Karpas-422 (cell line): Measurements from ENCODE around the gene BANF1. TPM values are rescaled to one million over a fixed set of nuclear protein-coding genes. Genes with fewer than 3 reads are reported as not detected.

Experiments
- DNase-seq: peaks from one replicate; pipeline ENCODE4 v3.0.0-alpha.2; 2015
- H2AFZ ChIP-seq: fragments of 200-600 bp; sonication (generic); 2 replicates; pipeline ENCODE4 v1.6.1; 2014; ENCODE audit warnings: antibody characterized with exemption, low read length, mixed read lengths
- H3K27ac ChIP-seq: fragments of 200-600 bp; sonication (generic); 2 replicates; pipeline ENCODE4 v1.5.1; 2014; ENCODE audit warnings: mild to moderate bottlenecking, low read length, moderate library complexity
- H3K27me3 ChIP-seq: fragments of 200-600 bp; sonication (generic); 2 replicates; pipeline ENCODE4 v1.6.1; 2014; ENCODE audit warnings: low read length, mixed read lengths
- H3K36me3 ChIP-seq: fragments of 200-600 bp; sonication (generic); 2 replicates; pipeline ENCODE4 v1.6.1; 2014; ENCODE audit warnings: low read length, mixed read lengths; ENCODE audit not compliant: insufficient read depth
- H3K4me1 ChIP-seq: fragments of 200-600 bp; sonication (generic); 2 replicates; pipeline ENCODE4 v1.6.1; 2014; ENCODE audit warnings: mild to moderate bottlenecking, low read length, mixed read lengths
- H3K4me2 ChIP-seq: fragments of 200-600 bp; sonication (generic); 2 replicates; pipeline ENCODE4 v1.6.1; 2014; ENCODE audit warnings: low read length, low read depth, mild to moderate bottlenecking; ENCODE audit not compliant: poor library complexity, severe bottlenecking
- H3K4me3 ChIP-seq: fragments of 200-600 bp; sonication (generic); 2 replicates; pipeline ENCODE4 v1.5.1; 2014; ENCODE audit warnings: mild to moderate bottlenecking, antibody characterized with exemption, low read length, mixed read lengths
- H3K79me2 ChIP-seq: fragments of 200-600 bp; sonication (generic); 2 replicates; pipeline ENCODE4 v1.6.1; 2014; ENCODE audit warnings: mild to moderate bottlenecking, low read length, mixed read lengths
- H3K9ac ChIP-seq: fragments of 200-600 bp; sonication (generic); 2 replicates; pipeline ENCODE4 v1.6.0; 2014; ENCODE audit warnings: low read length
- H3K9me2 ChIP-seq: fragments of 200-600 bp; sonication (generic), shearing (Covaris generic); replicated peaks from 2 replicates; pipeline ENCODE4 v1.6.0; 2014; ENCODE audit warnings: mild to moderate bottlenecking, low read length, moderate library complexity; ENCODE audit not compliant: insufficient read depth
- H3K9me3 ChIP-seq: fragments of 300-700, 200-600 bp; sonication (generic); 2 replicates; pipeline ENCODE4 v1.6.1; 2014; ENCODE audit warnings: low read length, mixed read lengths
- H4K20me1 ChIP-seq: fragments of 200-600 bp; sonication (generic); 2 replicates; pipeline ENCODE4 v1.6.1; 2014; ENCODE audit warnings: mild to moderate bottlenecking, antibody characterized with exemption, low read length, low read depth; ENCODE audit not compliant: insufficient read depth
- total RNA-seq: library from RNA; depleted of rRNA; stranded (reverse); fragments of >200 nt; shearing (Covaris generic); gene quantifications from 2 replicates; pipeline ENCODE4 v1.2.3, GENCODE V29; 2014; ENCODE audit warnings: low replicate concordance; rRNA removed

The BANF1 gene, protein sequence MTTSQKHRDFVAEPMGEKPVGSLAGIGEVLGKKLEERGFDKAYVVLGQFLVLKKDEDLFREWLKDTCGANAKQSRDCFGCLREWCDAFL
- total RNA-seq = 44.3 and 84.2 TPM in 2 replicates

DNA sequence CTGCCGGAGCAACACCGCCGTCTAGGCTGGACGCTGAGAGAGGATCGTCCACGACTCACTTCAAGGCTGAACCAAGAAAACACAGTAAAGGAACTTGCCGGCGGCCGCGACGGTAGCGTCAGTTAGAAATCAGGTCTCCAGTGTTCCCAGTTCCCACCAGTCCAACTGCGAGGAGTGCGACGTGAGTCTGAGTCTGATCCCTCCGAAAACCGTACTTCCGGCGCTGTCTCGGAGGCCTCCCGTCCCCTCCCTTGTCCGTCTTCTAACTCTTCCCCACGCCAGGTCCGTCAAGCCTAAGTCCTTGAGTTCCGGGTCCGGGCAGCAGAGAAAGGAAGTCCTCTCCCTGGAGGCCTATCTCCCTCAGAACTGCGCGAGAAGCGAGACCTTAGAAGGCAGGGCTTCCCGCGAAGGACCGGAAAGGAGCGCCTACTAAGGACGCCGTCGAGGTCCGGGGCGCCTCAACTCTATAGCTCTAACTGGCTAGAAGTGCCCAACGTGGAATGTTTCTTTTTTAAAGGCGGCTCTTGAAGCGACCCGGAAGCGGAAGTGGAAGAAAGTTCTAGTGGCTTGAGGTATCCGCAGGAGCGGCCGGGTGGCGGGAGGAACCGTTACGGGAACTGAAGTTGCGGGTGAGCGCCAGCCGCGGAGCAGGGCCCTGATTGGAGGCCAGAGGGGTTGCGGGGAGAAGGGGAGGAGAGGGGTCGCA, at the start of gene BANF1, which contains the start of gene EIF1AD:
BANF1 (plus strand) TSS at position 562 of the 706 bp plus-strand sequence. CDS start 748 bp downstream, outside the sequence.
EIF1AD (minus strand) TSS at position 216 of the 706 bp plus-strand sequence. CDS start 1,768 bp downstream, outside the sequence.
- Histone ChIP-seq H3K4me3 (peak within 1 kb of the TSS; percentile 95), H3K27ac (peak within 1 kb of the TSS; percentile 84), H2AFZ (0 out of 2 replicates have a peak within 1 kb of the TSS, but pooled peaks have one; percentile 68), H3K9me3 (no peaks in the 10 kb centered on the region), H3K27me3 (no peaks in the 10 kb centered on the region), H3K36me3 (peaks cover 40% of the 10 kb centered on the region), H3K4me2 (peak within 1 kb of the TSS; percentile 89), H3K79me2 (peaks cover 40% of the 10 kb centered on the region), H3K4me1 (peaks cover 27% of the 10 kb centered on the region), H4K20me1 (peaks cover 23% of the 10 kb centered on the region), H3K9ac (peak within 1 kb of the TSS; percentile 94), H3K9me2 (no peaks in the 10 kb centered on the region)
- peak; percentile 99 for DNase-seq

DNA sequence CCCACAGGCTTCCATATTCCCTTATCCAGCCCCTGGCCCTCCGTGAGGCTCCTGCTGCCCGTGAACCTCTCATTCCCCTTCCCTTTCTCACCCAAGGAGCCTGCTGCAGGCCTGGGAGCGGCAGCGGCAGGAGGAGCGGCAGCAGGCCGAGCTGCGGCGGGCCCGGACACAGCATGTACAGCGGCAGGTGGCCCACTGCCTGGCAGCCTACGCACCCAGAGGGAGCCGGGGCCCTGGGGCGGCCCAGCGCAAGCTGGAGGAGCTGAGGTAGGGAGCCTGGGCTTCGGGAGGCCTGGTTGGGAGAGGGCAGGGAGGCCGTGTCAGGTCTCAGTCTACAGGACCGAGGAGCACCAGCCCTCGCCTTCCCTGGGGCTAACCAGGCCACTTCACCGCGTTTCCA, 48.8 kb upstream of the BANF1 start:
- Histone ChIP-seq H3K9me2 (no peaks in the 10 kb centered on the region), H3K4me2 (no peak overlapping the region), H2AFZ (no peak overlapping the region), H3K27me3 (no peaks in the 10 kb centered on the region), H3K36me3 (no peaks in the 10 kb centered on the region), H3K4me3 (no peak overlapping the region), H3K9ac (no peak overlapping the region), H3K79me2 (no peaks in the 10 kb centered on the region), H3K4me1 (no peaks in the 10 kb centered on the region), H4K20me1 (no peaks in the 10 kb centered on the region), H3K27ac (no peak overlapping the region), H3K9me3 (no peaks in the 10 kb centered on the region)
- DNase-seq = no peak

DNA sequence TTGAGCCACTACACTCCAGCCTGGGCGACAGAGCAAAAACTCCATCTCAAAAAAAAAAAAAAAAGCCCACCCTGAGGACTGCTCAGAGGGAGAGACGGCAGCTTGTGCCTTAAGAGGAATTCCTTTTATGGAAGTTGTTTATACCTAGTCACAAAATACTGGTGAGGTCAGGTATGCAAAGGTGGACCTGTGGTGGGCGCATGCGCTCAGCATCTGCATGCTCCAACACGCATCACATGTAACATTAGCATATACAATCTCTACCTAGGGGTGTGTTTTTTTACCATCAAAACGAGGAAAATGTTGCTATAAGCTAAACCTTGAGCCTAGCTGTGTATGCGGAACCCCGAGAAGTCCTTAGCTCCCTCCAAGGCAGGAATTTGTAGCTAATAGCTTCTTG, 47.5 kb upstream of the BANF1 start:
- H3K9ac ChIP-seq = no peak overlapping the region
- H3K27me3 ChIP-seq = no peaks in the 10 kb centered on the region
- no peaks in the 10 kb centered on the region for H3K79me2 ChIP-seq
- no peak overlapping the region for H3K27ac ChIP-seq
- no peaks in the 10 kb centered on the region for H3K9me2 ChIP-seq
- no peak overlapping the region for H3K4me3 ChIP-seq
- H4K20me1 ChIP-seq = no peaks in the 10 kb centered on the region
- H3K36me3 ChIP-seq = no peaks in the 10 kb centered on the region
- no peak overlapping the region for H2AFZ ChIP-seq
- H3K4me2 ChIP-seq = no peak overlapping the region
- DNase-seq = no peak
- H3K9me3 ChIP-seq = no peaks in the 10 kb centered on the region
- no peaks in the 10 kb centered on the region for H3K4me1 ChIP-seq

DNA sequence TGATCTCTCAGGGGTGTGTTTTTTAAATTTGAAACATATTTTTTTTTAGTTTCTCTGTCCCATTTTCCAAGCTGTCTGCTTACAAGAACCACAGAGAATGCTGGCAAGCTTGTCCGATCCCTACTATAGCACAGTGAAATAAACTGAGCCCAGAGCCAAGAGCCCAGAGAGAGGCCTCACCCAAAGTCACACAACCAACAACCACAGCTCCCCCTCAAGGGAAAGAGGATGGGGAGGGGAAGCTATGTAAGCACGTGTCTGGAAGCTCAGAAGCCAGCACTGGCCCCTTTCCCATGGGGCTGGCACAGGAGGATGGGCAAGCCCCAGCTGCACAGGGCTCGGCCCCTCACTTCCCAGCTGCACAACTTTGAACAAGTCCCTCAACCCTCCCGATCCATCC, 44.0 kb upstream of the BANF1 start:
- Histone ChIP-seq H3K9me2 (no peaks in the 10 kb centered on the region), H3K4me2 (no peak overlapping the region), H4K20me1 (peaks cover 12% of the 10 kb centered on the region), H3K9ac (no peak overlapping the region; the same call in 1 of the 2 replicates), H3K79me2 (peaks cover 17% of the 10 kb centered on the region), H3K27ac (no peak overlapping the region), H3K9me3 (no peaks in the 10 kb centered on the region), H3K4me1 (peaks cover 18% of the 10 kb centered on the region), H3K4me3 (no peak overlapping the region), H2AFZ (no peak overlapping the region), H3K36me3 (no peaks in the 10 kb centered on the region), H3K27me3 (no peaks in the 10 kb centered on the region)
- DNase-seq = no peak

DNA sequence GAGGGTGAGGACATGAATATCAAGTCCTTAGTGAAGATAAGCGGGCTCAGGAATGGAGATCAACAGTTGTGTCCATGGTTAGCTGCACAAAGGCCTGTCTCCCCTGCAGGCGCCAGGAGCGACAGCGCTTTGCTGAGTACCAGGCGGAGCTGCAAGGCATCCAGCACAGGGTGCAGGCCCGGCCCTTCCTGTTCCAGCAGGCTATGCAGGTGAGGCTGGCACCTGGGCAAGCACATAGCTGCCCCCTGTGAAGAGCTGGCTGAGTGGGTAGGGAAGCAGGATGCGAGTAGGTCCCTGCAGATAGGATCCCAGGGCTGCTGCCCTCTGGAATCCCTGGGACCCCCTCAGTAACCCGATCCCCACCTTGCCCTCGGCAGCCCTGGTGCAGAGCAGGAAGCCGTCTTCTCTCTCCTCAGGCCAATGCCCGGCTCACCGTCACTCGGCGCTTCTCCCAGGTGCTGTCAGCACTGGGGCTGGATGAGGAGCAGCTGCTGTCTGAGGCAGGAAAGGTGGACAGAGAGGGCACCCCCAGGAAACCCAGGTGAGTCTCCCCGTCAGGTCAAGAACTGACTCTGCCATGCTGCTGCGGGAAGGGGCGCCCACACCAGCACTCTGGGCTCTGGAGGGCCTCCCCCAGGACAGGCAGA, 43.4 kb upstream of the BANF1 start:
- Histone ChIP-seq H3K9me3 (no peaks in the 10 kb centered on the region), H3K36me3 (peaks cover under 1% of the 10 kb centered on the region; the same call in 1 of the 2 replicates), H3K27me3 (no peaks in the 10 kb centered on the region), H3K9ac (no peak overlapping the region; the same call in 1 of the 2 replicates), H3K4me3 (no peak overlapping the region), H4K20me1 (peaks cover 12% of the 10 kb centered on the region), H3K4me2 (no peak overlapping the region), H3K9me2 (no peaks in the 10 kb centered on the region), H3K4me1 (peaks cover 19% of the 10 kb centered on the region), H3K79me2 (peaks cover 23% of the 10 kb centered on the region), H2AFZ (no peak overlapping the region), H3K27ac (no peak overlapping the region)
- no peak for DNase-seq

DNA sequence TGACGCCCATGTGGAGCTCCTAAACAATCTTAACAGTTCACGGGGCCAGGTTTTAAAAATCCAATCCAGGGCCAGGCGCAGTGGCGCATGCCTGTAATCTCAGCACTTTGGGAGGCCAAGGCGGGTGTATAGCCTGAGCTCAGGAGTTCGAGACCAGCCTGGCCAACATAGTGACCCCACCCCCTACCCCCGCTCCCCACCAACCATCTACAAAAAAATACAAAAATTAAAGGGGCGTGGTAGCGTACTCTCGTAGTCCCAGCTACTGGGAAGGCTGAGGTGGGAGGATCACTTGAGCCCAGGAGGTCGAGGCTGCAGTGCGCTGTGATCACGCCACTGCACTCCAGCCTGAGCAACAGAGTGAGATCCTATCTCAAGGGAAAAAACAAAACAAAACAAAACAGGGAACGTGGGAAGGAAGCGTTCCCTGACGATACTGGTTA, 41.5 kb upstream of the BANF1 start:
- H3K9me3 ChIP-seq = no peaks in the 10 kb centered on the region
- H3K79me2 ChIP-seq = peaks cover 29% of the 10 kb centered on the region
- H3K36me3 ChIP-seq = peaks cover 6% of the 10 kb centered on the region; the same call in 1 of the 2 replicates
- H3K27ac ChIP-seq = peak overlapping the region; percentile 57
- peak overlapping the region; percentile 99 for H3K4me3 ChIP-seq
- H3K27me3 ChIP-seq = no peaks in the 10 kb centered on the region
- H2AFZ ChIP-seq = peak overlapping the region; percentile 77; the same call in 1 of the 2 replicates
- DNase-seq = no peak
- H3K9me2 ChIP-seq = no peaks in the 10 kb centered on the region
- peak overlapping the region; percentile 100 for H3K9ac ChIP-seq
- peaks cover 12% of the 10 kb centered on the region for H4K20me1 ChIP-seq
- H3K4me2 ChIP-seq = peak overlapping the region; percentile 94
- peaks cover 19% of the 10 kb centered on the region for H3K4me1 ChIP-seq

DNA sequence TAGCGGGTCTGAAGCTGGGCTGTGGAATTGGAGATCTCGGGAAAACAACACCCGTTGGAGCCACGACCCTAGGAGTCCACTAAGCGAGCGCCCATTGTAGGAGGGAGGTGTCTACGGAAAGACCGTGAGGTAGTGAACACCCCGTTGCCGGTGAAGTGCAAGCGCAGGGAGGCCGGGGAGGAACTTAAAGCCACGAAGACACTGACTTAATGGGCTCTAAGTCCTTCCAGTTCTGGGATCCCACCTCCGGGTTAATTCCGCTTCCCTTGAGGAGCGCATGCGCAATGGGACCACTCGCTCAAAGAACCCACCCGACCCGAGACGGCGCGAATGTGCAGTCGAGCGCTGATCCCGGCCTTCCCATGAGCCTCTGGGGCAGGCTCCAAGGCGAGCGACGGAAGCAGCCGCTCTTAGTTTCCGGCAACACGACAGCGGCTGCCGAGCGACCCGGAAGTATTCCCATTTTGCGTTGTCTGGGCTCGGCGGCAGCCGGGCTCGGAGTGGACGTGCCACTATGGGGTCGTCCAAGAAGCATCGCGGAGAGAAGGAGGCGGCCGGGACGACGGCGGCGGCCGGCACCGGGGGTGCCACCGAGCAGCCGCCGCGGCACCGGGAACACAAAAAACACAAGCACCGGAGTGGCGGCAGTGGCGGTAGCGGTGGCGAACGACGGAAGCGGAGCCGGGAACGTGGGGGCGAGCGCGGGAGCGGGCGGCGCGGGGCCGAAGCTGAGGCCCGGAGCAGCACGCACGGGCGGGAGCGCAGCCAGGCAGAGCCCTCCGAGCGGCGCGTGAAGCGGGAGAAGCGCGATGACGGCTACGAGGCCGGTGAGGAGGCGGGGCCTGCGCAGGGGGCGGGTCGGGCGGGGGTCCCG, 40.8 kb upstream of the BANF1 start, which contains the start of gene SART1:
SART1 (plus strand) TSS at position 468 of the 874 bp plus-strand sequence; CDS start at position 515, 47 bp downstream.
- peaks cover 6% of the 10 kb centered on the region; the same call in 1 of the 2 replicates for H3K36me3 ChIP-seq
- H3K4me2 ChIP-seq = peak within 1 kb of the TSS; percentile 94
- no peaks in the 10 kb centered on the region for H3K9me3 ChIP-seq
- peak within 1 kb of the TSS; percentile 100 for H3K9ac ChIP-seq
- peaks cover 12% of the 10 kb centered on the region for H4K20me1 ChIP-seq
- H3K79me2 ChIP-seq = peaks cover 29% of the 10 kb centered on the region
- H3K27ac ChIP-seq = peak within 1 kb of the TSS; percentile 57
- DNase-seq = peak; percentile 99
- peaks cover 19% of the 10 kb centered on the region for H3K4me1 ChIP-seq
- no peaks in the 10 kb centered on the region for H3K9me2 ChIP-seq
- H2AFZ ChIP-seq = peak within 1 kb of the TSS; percentile 78; the same call in 1 of the 2 replicates
- H3K4me3 ChIP-seq = peak within 1 kb of the TSS; percentile 99
- H3K27me3 ChIP-seq = no peaks in the 10 kb centered on the region
